Brain pericyte (primary cell): ENCODE results near the gene CHMP4A.

Experiments used
- DNase-seq: peaks from one replicate; pipeline ENCODE4 v3.0.0-alpha.2; 2012; ENCODE audit warnings: low read depth, low spot score

CHMP4A gene

DNA sequence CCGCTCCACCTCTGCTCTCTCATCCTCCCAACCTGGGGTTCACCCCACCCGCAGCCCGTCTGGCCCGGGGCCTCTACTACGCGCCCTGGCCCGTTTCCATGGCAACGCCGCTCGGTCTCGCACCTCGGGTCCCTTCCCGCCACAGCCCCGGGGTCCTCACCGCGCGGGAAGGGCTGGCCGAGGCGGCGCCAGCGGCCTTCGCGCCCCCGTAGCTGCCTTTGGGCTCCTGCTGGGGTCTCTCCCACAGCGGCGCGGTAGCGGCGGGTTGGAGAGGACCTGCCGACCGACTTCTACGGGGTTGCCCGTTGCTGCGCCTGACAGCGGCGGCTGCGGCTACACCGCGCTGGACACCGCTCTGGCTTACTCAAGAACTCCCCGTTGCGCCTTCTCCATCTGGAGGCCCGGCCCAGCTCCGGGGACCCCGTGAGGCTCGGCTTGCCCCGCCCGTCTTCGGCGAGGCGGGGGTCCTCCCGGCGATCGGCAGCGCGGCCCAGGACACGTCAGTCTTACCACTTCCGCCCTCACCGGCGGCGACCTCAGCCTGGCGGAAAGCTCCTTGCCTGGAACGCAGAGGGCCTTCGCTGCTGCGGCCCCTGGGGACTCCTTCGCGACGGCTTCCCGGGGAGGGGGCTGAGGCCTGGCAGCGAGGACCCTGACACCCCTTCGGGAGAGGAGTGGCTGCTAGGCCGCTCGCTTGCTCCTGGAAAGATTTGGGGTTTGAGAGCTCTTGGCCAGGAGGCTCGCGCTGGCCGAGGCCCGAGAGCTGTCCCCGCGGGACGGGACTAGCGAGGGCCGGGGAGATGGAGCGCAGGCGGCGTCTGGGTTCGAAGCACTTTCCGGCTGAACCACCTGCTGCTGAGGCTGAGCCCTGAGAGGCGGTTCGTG, 17.9 kb downstream of the CHMP4A start, which contains the start of gene TM9SF1:
TSS of gene TM9SF1 (minus strand) at position 256 of the 885 bp plus-strand sequence. CDS start 422 bp downstream, outside the sequence.
- DNase-seq, result peak; percentile 74

DNA sequence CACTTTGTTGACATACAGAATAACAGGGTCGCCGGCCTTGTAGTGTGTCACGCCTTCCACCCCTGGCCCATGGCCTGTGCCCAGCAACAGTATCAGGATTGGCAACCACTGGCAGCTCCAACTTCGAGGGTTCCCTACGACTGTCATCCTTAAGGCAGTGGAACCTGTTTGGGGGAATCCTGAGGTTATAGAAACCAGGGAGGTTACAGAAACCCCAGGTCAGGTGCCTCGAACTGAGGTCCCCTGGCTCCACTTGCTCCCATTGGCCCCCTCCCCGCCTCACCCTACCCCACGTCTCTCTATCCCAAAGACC, 18.5 kb downstream of the CHMP4A start:
- no peak for DNase-seq

DNA sequence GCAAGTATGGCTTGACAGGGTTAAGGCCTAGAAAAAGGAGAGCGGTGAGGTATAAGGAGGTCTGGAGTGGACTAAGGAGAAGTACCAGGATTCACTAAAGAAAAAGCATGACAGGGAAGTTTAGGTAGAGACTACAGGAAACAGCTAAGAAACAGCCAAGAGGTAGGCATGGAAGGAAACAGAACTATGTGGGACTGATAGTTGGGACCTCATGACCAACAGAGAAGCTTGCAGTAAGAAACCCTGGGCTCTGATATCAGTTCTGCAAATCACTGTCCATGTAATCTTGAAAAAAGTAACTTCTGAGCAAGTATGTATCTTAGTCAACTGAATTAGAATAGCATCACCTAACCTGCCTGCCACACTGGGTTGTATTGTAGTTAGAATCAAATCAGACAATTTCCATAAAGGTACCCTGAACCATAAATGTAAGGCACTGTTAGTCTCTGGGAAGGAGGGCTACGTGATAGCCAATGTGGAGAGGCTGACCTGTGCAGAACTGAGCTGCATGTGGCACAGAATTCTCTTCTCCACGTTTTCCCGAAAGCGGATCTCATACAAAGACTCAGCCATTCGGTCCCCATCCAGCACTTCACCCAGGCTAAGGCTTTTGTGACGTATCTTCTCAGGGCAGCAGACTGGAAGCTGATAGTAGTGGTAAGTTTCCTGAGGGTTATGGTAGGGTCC, 19.0 kb downstream of the CHMP4A start:
- no peak for DNase-seq

DNA sequence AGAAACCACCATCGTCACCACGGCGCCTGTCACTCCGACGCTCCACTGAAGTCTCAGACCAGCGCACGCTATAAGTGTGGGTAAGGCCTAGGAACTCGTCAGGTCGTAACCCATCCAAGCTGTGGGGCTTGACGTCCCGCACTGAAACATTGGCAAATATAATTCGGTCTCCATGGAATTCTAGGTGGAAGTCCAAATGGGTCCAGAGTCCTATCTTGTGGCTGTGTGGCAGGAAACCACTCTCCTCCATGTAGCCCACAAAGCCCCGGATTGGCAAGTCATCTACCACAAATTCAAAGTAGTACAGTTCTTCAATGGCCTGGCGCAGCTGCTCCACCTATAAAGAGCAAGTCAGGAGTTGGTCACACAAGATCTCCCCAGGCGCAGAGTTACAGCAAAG, 20.4 kb downstream of the CHMP4A start:
- DNase-seq, result no peak

DNA sequence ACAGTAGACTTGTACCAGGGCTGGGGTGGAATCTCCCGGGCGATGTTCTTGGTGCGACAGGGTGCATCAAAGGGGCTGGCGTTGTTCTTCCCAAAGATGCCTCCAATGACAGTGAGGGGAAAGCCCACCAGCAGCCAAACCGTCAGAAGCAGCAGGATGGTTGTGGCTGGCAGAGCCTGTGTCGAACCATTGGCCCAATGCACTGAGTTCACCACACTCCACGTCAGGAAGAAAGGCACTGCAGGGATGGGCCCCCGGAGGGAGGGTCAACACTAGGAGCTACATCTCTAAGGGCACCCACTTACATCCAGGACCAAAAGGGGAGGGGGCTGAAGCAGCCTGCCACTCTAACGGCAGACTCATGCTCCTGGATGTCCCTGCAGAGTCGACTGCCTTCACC, 22.9 kb downstream of the CHMP4A start:
- DNase-seq, result no peak

DNA sequence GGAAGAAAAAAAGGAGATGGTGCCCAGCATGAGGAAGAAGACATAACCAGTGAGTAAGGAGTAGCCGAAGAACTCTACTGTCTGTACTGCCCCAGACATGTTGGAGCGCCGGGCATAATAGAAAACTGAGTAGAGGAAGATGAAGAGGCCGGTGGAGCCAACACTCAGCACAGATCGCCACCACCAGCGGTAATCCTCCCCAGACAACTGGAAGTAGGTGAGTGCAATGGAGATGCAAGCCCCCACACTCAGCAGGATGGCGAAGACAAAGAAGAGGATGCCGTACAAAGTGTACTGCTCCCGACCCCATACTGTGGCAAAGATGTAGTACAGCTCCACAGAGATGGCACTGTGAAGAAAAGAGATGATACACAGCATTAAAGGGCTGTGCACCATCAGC, 23.8 kb downstream of the CHMP4A start:
- DNase-seq, result no peak

DNA sequence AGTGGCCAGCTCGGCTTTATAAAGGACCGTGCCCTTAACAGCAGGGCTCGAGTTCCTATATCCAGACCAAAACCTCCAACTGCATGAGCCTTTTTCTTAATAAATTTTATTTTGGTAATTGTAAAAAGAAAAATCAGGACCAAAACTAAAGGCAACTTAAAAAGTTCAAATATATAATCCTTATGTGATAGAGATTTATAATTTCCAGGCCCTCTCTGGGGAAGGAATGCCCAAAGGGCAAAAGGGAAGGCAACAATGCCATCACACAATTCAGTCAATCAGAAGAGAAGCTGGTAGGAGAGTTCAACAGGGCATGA, 24.3 kb downstream of the CHMP4A start:
- no peak for DNase-seq

DNA sequence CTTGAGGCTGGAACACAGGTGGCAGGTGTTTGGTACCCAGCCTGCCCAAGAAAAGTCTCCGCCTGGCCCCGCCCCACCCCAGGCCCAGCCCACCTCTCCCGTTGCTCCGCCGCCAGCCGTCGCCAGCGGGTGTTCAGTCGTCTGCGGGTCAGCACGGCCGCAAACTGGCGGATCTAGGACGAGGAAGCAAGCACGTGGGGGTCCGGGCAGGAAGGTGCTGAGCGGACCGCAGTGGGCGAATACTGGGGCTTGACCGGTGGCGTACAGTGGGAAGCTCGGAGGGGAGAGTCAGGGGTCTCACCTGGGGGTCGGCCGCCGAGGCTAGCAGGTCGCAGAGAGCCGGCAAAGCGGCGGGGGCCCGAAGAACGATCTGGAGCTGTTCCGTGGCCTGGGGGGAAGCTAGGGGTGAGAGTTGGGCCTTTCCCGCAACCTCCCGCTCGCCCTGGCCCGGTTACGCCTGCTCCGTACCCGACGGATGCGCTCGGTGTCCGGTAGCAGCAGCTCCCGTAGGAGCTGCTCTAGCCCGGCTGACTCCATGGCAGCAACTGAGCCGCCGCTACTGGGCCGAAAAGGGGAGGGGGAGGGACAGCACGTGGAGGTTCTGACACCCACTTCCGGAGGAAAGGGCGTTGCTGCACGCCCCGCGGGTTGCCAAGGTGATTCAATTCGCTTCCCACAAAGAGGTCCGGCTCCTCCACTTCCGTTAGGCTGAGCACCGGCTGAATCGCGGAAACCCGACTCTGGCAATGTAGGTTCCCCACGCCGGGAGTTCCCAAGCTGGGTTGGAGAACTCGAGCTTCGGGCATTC, 24.8 kb downstream of the CHMP4A start, which contains the start of gene IPO4:
TSS of gene IPO4 (minus strand) at position 566 of the 808 bp plus-strand sequence. CDS start at position 537, 29 bp downstream.
- DNase-seq, result peak; percentile 86

DNA sequence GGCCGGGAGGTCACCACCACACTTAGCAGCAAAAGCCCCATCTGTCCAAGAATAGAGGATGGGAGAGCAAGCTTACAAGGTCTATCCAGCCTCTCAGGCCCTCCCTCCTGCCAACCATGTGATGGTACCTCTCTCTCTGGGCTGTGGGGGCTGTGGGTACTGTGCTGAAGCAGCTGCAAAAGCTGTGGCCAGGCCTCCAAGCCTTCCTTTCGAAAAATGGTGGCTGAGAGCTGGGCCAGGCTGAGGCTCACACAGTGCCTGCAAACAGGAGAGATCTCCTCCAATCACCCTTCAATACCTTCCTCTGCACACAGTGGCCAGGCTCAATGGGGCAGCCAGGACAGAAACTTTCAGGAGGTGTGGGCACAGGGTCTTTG, 25.8 kb downstream of the CHMP4A start:
- no peak for DNase-seq

DNA sequence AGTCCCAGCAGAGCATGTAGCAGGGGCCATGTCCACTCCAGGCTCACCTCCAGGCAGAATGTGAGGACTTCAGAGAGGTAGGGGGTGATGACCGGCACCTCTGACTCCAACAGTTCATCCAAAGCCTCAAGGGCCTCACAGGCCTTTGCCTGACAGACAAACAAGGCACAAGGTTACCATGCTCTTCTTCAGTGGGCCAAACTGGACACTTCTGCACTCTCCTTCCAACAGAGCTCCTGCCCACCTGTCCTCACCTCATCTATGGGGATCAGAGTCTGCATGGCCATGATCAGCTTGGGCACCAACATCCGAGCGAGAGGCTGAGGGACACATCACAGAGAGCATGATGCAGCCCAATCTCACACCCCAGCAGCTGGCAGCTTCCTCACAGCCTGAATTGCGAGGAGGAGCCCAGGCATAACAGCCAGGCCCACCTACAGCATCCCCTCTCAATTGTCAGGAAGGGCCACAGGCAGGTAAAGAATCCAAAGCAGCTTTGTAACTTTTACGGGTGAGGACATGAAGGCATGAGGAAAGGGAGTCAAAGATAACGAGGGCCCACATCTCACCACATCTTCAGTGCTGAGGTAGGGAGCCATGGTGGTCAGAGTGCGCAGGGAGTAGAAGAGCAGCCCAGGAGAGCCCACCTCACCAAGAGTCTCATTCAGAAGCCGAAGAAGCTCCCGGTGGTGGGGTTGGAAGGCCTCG, 26.3 kb downstream of the CHMP4A start:
- DNase-seq, result no peak

DNA sequence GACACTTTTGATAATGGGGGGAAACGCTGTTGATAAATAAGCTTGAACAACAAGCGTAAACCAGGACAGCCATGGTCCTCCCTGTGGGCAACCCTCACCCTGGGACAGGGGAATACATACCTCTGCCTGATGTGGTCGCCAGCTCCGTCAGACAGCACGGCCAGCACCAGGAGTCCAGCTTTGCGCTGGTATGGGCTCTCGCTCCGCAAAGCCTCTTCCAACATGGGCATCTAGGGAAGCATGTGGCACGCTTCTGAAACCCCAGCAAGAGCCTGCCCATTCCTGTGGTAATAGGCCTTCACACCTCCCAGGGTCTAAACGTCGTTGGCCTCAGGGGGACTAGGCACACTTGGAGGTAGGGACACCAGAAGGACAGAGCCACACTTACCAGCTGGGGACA, 27.5 kb downstream of the CHMP4A start:
- DNase-seq, result no peak

DNA sequence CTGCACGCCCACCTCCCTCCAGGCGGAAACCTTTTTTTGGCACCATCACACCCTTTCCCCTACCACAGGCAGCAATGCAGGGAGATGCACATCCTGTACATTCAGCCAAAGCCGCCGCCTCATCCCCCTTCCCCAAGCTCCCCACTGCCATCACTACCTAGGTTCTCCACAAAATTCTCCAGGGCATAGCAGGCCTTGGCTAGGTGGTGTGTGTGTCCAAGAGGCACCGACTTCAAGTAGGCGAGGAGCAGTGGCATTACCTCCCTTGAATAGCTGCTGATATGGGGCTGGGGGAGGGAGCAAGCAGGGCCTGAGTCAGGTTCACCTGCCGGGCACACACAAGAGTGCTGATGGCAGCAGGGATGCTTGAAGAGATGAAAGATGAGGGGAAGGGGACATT, 28.3 kb downstream of the CHMP4A start:
- no peak for DNase-seq

DNA sequence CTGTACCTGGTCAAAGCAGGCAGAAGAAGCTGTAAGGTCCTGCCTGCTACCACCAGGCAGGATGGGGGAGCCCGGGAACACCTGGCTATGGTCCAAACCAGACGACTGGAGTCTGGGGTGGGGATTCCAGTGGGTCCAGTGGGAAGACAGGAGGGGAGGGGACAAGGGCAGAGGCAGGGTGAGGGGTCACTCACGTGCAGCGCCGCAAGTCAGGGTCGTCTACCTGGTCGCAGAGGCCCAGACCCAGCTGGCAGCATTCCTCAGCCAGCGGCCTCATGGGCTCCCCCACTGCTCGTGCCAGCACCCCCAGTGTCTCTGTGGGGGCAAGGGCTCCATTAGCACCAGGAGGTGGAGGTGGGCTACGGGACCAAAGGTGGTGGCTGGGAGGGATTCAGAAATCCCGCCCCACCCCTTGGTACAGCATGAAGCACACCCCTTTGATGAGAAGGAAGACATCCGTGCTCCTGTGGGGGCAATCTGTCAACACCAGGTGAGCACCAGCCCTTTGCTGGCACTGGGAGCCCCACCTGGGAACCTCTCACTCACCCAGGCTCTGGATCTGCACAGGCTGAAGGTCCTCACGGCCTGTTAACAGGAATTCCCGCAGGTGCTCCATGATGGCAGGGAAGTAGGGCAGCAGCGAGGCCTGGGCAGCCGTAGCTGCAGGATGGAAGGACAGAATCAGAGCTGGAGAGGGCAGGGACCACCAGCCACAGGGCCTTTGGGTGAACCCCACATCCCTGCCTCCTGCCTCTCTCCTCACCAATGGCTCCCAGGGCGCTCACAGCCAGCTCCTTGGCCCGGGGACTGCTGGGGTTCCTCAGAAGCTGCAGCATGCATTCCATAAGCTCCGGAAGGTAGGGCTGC, 29.0 kb downstream of the CHMP4A start:
- DNase-seq, result no peak

DNA sequence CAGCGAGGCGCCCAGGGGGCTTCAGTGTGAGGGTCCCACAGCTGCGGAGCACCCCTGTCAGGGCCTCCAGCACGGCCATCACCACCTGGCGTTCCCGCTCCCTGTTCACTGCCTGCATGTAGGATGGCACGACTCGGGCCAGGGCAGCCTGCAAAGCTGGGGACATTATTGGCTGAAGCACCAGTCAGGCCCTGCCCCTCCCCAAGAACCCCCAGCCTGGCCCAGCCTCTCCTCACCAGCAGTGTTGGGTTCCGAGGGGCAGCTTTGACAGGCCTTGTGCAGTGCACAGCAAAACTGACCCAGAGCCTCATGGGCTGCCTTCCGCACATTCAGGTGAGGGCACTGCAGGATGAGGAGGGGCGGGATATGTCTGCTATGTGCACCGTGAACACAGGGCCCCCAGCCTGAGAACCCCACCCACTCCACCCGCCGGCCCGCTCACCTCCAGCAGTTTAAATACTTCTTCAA, 30.2 kb downstream of the CHMP4A start:
- no peak for DNase-seq

DNA sequence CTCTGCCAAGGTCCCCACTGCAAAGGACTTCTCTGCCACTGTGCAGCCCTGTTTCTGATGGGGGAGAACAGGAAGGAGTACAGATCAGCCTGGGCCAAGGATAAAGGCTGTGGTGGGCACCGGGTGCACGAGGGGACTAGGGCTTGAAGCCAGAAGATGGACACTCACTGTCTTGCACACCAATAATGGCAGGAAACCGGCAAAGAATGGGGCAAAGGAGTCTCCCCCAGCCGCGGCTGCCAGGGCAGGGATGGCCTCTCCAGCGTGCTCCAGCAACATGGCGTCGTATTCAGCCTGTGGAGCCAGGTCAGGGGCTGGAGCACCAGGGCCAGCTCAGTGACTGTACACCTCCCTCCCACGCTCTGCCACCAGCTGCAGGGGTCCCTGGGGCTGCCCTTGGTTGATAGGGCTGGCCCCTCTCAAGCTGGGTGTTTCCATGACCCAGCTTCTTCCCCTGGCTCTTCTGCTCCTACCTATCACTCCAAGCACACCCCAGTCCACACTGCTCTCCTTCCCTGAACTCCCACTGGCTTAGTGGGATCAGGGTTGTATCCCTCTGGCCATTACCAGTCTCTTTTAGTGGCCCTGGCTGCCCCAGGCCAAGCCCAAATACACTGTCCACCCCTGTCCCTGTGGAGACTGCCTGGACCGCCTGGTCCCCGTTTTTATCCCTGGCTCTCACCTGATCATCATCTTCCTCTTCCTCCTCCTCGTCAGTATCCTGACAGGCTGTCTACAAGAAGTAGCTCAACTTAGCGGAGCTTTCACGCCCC, 31.0 kb downstream of the CHMP4A start:
- DNase-seq, result no peak

DNA sequence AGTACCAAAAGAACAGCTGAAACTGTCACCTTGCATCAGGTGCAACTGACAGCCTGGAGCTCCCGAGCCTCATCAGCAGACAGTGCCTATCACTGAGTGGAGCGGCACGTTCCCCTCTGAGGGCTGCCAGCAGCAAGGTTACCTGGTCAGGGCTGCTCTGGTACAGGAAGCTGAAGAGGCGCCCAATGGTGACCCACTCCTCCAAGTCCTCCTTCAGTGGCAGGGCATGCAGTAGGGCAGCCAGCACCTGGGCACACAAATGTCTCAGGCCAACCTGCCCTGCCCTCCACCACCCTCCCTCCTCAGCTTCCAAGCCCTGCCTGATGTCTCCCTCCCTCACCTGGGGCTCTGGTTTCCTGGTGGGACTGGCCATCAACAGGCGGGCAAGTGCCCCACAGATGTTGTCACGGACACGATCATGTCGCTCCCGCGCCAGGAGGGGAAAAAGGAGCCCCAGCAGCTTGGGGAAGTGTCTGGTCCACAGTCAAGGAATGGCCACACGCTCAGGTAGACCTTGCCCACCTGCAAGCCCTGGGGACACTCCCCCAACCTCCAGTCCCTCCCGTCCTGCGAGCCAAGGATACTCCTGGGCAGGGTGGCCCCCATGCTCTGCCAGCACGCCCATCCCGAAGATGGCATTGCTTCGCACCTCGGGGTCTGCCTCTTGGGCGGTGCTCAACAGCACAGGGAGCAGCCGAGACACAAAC, 31.8 kb downstream of the CHMP4A start:
- DNase-seq, result no peak

DNA sequence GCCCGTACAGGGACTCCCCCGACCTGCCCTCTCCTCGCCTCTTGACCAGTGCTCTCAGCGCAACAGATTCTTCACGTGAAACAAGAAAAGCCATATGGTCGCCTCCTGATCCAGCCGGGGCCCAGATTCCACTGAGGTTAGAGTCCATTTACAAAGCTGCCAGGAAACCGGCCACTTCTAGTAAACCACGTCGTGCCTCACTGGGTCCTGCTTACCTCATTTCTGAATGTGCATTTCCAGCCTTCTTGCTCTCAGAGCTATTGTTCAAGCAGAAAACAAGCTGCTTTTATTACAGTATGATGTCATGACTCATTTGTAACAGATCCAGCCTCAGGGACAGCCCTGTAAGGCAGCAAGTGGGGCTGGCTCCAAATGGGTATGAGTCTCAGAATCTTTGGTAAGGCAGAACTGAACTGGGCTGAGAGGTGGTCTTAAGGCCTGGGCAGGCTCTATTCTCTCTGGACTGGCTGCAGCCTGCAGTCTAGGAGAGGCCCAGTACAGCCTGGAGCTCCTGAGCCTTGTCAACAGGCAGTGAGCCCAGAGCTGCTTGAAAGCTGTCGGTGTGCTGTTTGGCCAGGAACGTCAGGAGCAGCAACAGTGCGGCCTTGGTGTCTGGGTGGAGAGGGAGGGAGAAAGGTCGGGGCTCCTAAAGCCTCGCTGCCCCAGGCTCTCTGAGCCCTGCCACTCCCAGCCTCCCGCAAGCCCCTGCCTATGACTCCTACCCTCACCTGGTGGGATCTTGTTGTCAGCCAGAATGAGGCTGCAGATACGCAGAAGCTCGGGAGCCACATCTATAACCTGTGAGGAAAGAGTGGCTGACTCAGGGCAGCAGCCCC, 33.1 kb downstream of the CHMP4A start:
- no peak for DNase-seq

DNA sequence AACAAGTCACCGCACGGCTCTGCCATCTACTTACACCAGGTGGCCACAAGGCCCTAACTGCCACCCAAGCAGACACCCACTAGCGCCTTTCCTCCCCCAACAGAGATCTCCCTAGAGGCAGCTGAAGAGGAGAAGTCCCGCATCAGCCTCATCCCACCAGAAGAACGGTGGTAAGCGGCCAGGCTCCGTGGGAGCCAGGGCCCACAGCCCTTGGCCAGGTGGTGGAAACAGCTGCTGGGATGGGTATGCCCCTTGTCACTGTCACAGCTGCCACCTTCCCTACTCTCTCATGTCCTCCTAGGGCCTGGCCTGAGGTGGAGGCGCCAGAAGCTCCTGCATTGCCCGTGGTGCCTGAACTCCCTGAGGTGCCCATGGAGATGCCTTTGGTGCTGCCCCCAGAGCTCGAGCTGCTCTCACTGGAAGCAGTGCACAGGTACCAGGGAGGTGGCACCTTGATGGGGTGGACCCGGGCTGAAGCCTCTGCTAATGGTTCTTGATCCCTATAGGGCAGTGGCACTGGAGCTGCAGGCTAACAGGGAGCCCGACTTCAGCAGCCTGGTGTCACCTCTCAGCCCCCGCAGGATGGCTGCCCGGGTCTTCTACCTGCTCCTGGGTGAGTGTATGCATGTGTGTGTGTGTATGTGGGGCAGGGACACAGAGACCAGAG, 33.9 kb downstream of the CHMP4A start:
- no peak for DNase-seq
